Peyer's patch (tissue), 4 donors: ENCODE data around the gene ZNF79. TPM values are rescaled to one million over a fixed set of nuclear protein-coding genes. Genes with fewer than 3 reads are reported as not detected.

Source experiments
- DNase-seq, 3 donors: peaks; one replicate each; pipeline ENCODE4 v3.0.0-alpha.2; 2017 to 2019
- H3K27ac ChIP-seq, 4 donors: fragments of 200-600 bp; sonication (generic); one replicate each; pipeline ENCODE4 v1.5.1; 2016 to 2019
- H3K27me3 ChIP-seq, 2 donors: fragments of 200-600 bp; sonication (generic); one replicate each; pipeline ENCODE4 v1.5.1; 2019
- H3K36me3 ChIP-seq, 3 donors: fragments of 200-600 bp; sonication (generic); one replicate each; pipeline ENCODE4 v1.5.1; 2016 to 2019
- H3K4me1 ChIP-seq, 4 donors: fragments of 200-600 bp; sonication (generic); one replicate each; pipeline ENCODE4 v1.5.1; 2016 to 2019
- H3K4me3 ChIP-seq, 4 donors: fragments of 200-600 bp; sonication (generic); 1 replicate in 3 of 4; 2 replicates in 1 of 4; pipeline ENCODE4 v1.5.1; 2016 to 2019; ENCODE audit warnings: mild to moderate bottlenecking in 1 of 4
- H3K9me3 ChIP-seq, 4 donors: fragments of 200-600 bp; sonication (generic); one replicate each; pipeline ENCODE4 v1.5.1; 2016 to 2019; ENCODE audit warnings: mild to moderate bottlenecking in 1 of 4
- CTCF ChIP-seq, 6 experiments: fragments of 450-650 bp in 4 of 6; fragments of 200-600 bp in 2 of 6; sonication (generic) in 1 of 6; IDR thresholded peaks; one replicate each; pipeline ENCODE4 v1.5.1; 2017 to 2019; ENCODE audit warnings: antibody characterized with exemption in 6 of 6, mild to moderate bottlenecking in 3 of 6, moderate library complexity in 1 of 6
- POLR2A ChIP-seq, 2 donors: fragments of 450-650 bp; IDR thresholded peaks; one replicate each; pipeline ENCODE4 v1.5.1; 2017; ENCODE audit warnings: antibody characterized with exemption in 2 of 2, mild to moderate bottlenecking in 2 of 2, moderate library complexity in 2 of 2
- total RNA-seq, 4 donors: library from RNA; depleted of rRNA; stranded (reverse); fragments of >200 nt; gene quantifications; one replicate each; pipeline ENCODE4 v1.1.0, GENCODE V29; 2016

Gene ZNF79
- total RNA-seq, 4 donors from 2014 or later, result 12.7 to 47.9 (median 14.4) TPM

- H3K4me3 ChIP-seq, result no peak overlapping the region
- H3K36me3 ChIP-seq, result no peaks in the 10 kb centered on the region
- H3K4me1 ChIP-seq, result no peaks in the 10 kb centered on the region
- no peak overlapping the region for H3K27ac ChIP-seq
- DNase-seq, result no peak
- H3K9me3 ChIP-seq, result no peaks in the 10 kb centered on the region
- no peaks in the 10 kb centered on the region for H3K27me3 ChIP-seq
- TF ChIP-seq POLR2A (IDR thresholded peaks at IDR 0.05), result no peak
- no peak for TF ChIP-seq CTCF (IDR thresholded peaks at IDR 0.05)
These were observed 8.5 kb upstream of the ZNF79 start for GRCh38 chr9:127415657-127416056.

GRCh38 chr9:127417131-127418036, 6.8 kb upstream of the ZNF79 start:
- Histone ChIP-seq H3K4me3 (no peak overlapping the region), H3K36me3 (no peaks in the 10 kb centered on the region)

GRCh38 chr9:127418037-127418471, 6.1 kb upstream of the ZNF79 start:
- DNase-seq, result no peak
- TF ChIP-seq POLR2A (IDR thresholded peaks at IDR 0.05) (no peak), CTCF (IDR thresholded peaks at IDR 0.05) (peak in 4 of 6 experiments; percentile 13 to 31 (median 27))
- Histone ChIP-seq H3K4me1 (peaks cover 0 to 15% (median 3%) of the 10 kb centered on the region in 4 donors), H3K9me3 (no peaks in the 10 kb centered on the region), H3K27ac (no peak overlapping the region), H3K36me3 (no peaks in the 10 kb centered on the region), H3K4me3 (no peak overlapping the region), H3K27me3 (no peaks in the 10 kb centered on the region)

More at GRCh38 chr9:127417131-127418036, 6.8 kb upstream of the ZNF79 start:
- Histone ChIP-seq H3K4me1 (peaks cover 0 to 8% (median 0%) of the 10 kb centered on the region in 4 donors), H3K27ac (no peak overlapping the region), H3K27me3 (no peaks in the 10 kb centered on the region), H3K9me3 (no peaks in the 10 kb centered on the region)
- DNase-seq, result no peak
- no peak for TF ChIP-seq POLR2A (IDR thresholded peaks at IDR 0.05)
- TF ChIP-seq CTCF (IDR thresholded peaks at IDR 0.05), result no peak

- H3K27me3 ChIP-seq, result no peaks in the 10 kb centered on the region
- H3K27ac ChIP-seq, result no peak overlapping the region
- H3K36me3 ChIP-seq, result no peaks in the 10 kb centered on the region
- H3K9me3 ChIP-seq, result no peaks in the 10 kb centered on the region
- TF ChIP-seq POLR2A (IDR thresholded peaks at IDR 0.05) (no peak), CTCF (IDR thresholded peaks at IDR 0.05) (no peak)
- DNase-seq, result no peak
- H3K4me3 ChIP-seq, result no peak overlapping the region
- H3K4me1 ChIP-seq, result peaks cover 0 to 19% (median 5%) of the 10 kb centered on the region in 4 donors
These were observed 4.8 kb upstream of the ZNF79 start for GRCh38 chr9:127419348-127419747.

- Histone ChIP-seq H3K36me3 (no peaks in the 10 kb centered on the region), H3K27me3 (no peaks in the 10 kb centered on the region), H3K27ac (peak overlapping the region in 1 of 4 donors; percentile 90), H3K4me1 (peaks cover 0 to 31% (median 9%) of the 10 kb centered on the region in 4 donors), H3K4me3 (no peak overlapping the region), H3K9me3 (no peaks in the 10 kb centered on the region)
- no peak for TF ChIP-seq CTCF (IDR thresholded peaks at IDR 0.05)
- no peak for TF ChIP-seq POLR2A (IDR thresholded peaks at IDR 0.05)
- DNase-seq, result no peak
These were observed 3.1 kb upstream of the ZNF79 start for GRCh38 chr9:127421057-127421456.
